BE2C (cell line): ENCODE results near the gene KRTAP10-7.

Source experiments
- DNase-seq: peaks from one replicate; pipeline ENCODE4 v3.0.0-alpha.2; 2020
- H3K27me3 ChIP-seq: fragments of 250-450 bp; sonication (Bioruptor Pico); 2 replicates; pipeline ENCODE4 v1.5.1; 2020; ENCODE audit warnings: mild to moderate bottlenecking
- H3K36me3 ChIP-seq: fragments of 250-450 bp; sonication (Bioruptor Pico); 2 replicates; pipeline ENCODE4 v1.5.1; 2020; ENCODE audit warnings: mild to moderate bottlenecking
- H3K4me1 ChIP-seq: fragments of 250-450 bp; sonication (Bioruptor Pico); 2 replicates; pipeline ENCODE4 v1.5.1; 2020
- H3K4me3 ChIP-seq: 2 replicates; pipeline ENCODE4 v1.5.1; 2011; ENCODE audit warnings: low read depth, low read length
- H3K9me3 ChIP-seq: fragments of 250-450 bp; sonication (Bioruptor Pico); 2 replicates; pipeline ENCODE4 v1.5.1; 2020
- TF ChIP-seq, protein P1 (sequence below): IDR thresholded peaks from 2 replicates; pipeline ENCODE4 v1.5.1; 2012; ENCODE audit warnings: mild to moderate bottlenecking, low read depth, low read length

KRTAP10-7 gene

DNA sequence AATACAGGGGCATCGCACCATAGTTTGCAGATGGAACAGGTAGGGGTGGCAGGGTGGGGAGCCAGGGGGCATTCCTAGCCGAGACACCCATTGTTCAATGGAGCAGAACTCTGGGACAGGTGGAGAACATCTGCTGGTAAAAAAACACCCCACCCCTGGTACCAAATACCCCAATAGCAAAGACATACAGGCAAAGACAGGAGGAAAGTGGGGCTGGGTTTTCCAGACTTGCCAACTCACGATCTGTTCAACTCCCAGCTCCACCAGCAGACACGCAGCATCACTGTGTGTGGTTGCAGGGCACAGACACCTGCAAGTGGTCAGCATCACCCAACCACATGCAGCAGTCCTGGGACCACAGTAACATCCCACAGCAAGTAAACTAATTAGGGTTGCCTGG is 11.2 kb downstream of the KRTAP10-7 start:
- Histone ChIP-seq H3K27me3 (peaks cover 10% of the 10 kb centered on the region), H3K9me3 (no peaks in the 10 kb centered on the region), H3K4me3 (no peak overlapping the region), H3K36me3 (no peaks in the 10 kb centered on the region), H3K4me1 (no peaks in the 10 kb centered on the region)
- no peak for DNase-seq
- TF ChIP-seq, protein P1, sequence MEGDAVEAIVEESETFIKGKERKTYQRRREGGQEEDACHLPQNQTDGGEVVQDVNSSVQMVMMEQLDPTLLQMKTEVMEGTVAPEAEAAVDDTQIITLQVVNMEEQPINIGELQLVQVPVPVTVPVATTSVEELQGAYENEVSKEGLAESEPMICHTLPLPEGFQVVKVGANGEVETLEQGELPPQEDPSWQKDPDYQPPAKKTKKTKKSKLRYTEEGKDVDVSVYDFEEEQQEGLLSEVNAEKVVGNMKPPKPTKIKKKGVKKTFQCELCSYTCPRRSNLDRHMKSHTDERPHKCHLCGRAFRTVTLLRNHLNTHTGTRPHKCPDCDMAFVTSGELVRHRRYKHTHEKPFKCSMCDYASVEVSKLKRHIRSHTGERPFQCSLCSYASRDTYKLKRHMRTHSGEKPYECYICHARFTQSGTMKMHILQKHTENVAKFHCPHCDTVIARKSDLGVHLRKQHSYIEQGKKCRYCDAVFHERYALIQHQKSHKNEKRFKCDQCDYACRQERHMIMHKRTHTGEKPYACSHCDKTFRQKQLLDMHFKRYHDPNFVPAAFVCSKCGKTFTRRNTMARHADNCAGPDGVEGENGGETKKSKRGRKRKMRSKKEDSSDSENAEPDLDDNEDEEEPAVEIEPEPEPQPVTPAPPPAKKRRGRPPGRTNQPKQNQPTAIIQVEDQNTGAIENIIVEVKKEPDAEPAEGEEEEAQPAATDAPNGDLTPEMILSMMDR: no peak

DNA sequence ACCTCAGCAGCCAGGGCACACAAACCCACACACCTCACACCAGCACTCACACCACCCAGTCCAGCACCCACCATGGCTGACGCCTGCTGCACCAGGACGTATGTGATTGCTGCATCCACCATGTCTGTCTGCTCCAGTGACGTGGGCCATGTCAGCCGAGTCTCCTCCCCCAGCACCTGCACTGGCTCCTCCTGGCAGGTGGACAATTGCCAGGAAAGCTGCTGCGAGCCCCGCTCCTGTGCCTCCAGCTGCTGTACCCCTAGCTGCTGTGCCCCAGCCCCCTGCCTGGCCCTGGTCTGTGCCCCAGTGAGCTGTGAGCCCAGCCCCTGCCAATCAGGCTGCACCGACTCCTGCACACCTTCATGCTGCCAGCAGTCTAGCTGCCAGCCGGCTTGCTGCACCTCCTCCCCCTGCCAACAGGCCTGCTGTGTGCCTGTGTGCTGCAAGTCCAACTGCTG is 11.7 kb downstream of the KRTAP10-7 start, which contains the start of gene KRTAP10-8:
Gene KRTAP10-8, plus strand, starts transcription at position 51 of the 458 bp plus-strand sequence. Its CDS starts 22 bp downstream, at position 73.
- TF ChIP-seq, protein P1: no peak
- DNase-seq: no peak
- H3K27me3 ChIP-seq: peaks cover 11% of the 10 kb centered on the region

DNA sequence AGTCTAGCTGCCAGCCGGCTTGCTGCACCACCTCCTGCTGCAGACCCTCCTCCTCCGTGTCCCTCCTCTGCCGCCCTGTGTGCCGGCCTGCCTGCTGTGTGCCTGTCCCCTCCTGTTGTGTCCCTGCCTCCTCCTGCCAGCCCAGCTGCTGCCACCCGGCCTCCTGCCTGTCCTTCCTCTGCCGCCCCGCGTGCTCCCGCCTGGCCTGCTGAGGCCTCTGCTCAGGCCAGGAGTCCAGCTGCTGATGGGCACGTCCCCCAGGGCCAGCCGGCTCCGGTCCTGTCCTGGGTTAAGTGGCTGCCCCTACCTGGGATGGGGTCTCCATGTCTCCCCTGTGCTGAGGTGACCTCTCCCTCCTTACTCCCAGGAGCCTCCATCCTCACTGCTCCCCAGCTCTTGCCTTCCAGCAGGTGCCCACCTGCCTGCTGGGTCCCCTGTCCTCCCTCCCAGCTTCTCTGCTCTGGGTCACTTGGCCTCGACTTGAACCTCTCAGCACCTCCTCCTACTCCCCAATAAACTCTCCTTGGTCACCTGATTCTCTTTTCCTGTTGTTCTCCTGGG is 12.4 kb downstream of the KRTAP10-7 start:
- TF ChIP-seq, protein P1: no peak
- Histone ChIP-seq H3K4me1 (no peaks in the 10 kb centered on the region), H3K4me3 (no peak overlapping the region), H3K9me3 (no peaks in the 10 kb centered on the region), H3K36me3 (no peaks in the 10 kb centered on the region), H3K27me3 (peaks cover 11% of the 10 kb centered on the region)
- no peak for DNase-seq

More for the DNA sequence above, 11.7 kb downstream of the KRTAP10-7 start, which contains the start of gene KRTAP10-8:
- Histone ChIP-seq H3K4me3 (no peak within 1 kb of the TSS), H3K36me3 (no peaks in the 10 kb centered on the region), H3K4me1 (no peaks in the 10 kb centered on the region), H3K9me3 (no peaks in the 10 kb centered on the region)

DNA sequence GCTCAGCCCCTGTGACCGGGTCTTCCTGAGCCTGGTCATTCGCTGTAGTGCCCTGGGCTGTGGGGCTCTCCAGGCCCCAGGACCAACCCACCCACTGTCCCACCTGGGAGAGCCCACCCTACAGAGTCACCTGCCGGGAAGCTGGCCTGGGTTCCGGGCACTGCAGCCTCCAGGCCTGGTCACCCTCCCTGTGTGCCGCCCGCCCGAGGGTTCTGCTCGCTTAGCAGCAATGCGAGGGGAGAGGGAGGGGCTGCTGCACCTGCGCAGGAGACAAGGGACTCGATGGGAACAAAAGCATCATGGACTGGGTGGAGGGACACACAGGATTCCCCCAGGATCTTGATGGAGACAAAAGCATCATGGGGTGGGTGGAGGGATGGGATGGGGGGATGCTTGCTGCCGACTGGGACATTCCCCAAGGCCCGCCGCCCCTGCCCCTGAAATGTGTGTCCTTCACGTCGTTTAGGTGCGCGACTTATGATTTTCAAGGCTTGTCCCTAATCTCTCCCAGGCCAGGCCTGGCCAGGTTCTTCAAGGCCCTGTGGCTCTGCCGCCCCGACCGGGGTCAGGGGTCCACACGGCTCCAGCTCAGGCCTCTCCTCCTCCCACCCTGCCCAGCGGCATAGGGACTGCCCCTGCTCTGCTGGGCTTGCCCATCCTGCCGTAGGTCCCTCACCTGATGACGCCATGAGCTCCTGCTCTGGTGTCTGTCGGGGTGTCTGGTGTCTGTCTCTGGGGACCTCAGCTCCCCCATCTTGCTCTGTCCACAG is 13.2 kb downstream of the KRTAP10-7 start:
- no peak for DNase-seq
- peaks cover 11% of the 10 kb centered on the region for H3K27me3 ChIP-seq
- TF ChIP-seq, protein P1: no peak
- no peak overlapping the region for H3K4me3 ChIP-seq
- H3K4me1 ChIP-seq: no peaks in the 10 kb centered on the region
- H3K9me3 ChIP-seq: no peaks in the 10 kb centered on the region
- H3K36me3 ChIP-seq: no peaks in the 10 kb centered on the region

DNA sequence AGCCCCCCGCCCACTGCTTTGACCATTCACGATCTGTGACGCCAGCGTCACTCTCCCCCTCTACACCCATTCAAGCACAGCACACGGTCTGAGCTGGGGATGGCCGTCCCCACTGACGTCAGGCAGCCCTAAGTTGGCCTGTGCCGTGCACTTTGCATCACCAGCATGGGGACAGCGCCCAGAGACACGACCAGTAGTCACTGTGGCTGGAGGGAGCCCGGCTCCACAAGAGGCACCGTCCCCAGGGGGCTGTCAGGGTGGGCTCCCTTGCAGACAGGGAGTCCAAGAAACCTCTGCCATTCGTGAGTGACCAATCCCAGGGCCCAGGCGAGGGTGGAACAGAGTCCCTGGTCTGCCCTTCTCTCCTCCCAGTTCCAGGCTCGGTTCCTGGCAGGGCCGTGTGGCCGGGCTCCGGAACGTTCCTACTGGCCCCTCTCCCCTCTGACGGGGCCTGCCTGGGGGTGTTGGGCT is 13.8 kb downstream of the KRTAP10-7 start:
- H3K4me1 ChIP-seq: no peaks in the 10 kb centered on the region
- H3K9me3 ChIP-seq: no peaks in the 10 kb centered on the region
- peaks cover 11% of the 10 kb centered on the region for H3K27me3 ChIP-seq
- TF ChIP-seq, protein P1: no peak
- no peak for DNase-seq
- no peak overlapping the region for H3K4me3 ChIP-seq
- no peaks in the 10 kb centered on the region for H3K36me3 ChIP-seq

DNA sequence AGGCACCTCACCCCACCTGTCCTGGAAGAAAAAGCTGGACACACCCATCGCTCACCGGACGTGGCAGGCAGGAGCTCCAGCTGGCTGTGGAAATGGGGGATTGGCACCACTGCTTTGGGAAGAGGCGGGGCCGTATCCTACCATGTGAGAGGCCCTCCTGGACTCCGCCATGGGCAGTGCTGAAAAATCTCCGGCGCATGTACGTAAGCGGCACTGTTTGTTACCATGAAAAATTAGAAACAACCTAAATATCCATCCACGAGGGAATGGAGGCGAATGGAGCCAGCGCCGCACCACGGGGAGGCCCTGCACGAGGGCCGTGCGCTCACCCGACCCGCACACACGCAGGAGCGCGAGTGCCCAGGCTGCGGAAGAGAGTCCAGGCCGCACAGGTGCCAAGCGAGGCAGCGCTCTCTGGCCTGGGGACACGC is 14.6 kb downstream of the KRTAP10-7 start:
- TF ChIP-seq, protein P1: no peak
- DNase-seq: no peak

More for the DNA sequence above, 14.6 kb downstream of the KRTAP10-7 start:
- no peaks in the 10 kb centered on the region for H3K9me3 ChIP-seq
- no peaks in the 10 kb centered on the region for H3K4me1 ChIP-seq
- peaks cover 11% of the 10 kb centered on the region for H3K27me3 ChIP-seq
- no peaks in the 10 kb centered on the region for H3K36me3 ChIP-seq
- H3K4me3 ChIP-seq: no peak overlapping the region
